PC-3 (cell line): Measurements from ENCODE around the gene RECQL5. TPM values are rescaled to one million over a fixed set of nuclear protein-coding genes. Genes with fewer than 3 reads are reported as not detected.
A peak's percentile ranks its signal among the peaks of the same experiment; 100 is the strongest.

ENCODE experiments used
- ATAC-seq: fragments of 200-7000 bp; cut with Tn5 transposase; 2 replicates; pipeline ENCODE4 v1.9.1; 2020; ENCODE audit warnings: mild to moderate bottlenecking, moderate library complexity
- BruUV-seq: library from RNA; stranded (reverse); fragments of 400-500 nt; replicated peaks from 2 replicates; lab custom pipeline; 2021; lab: Mats Ljungman, UMichigan
- CTCF ChIA-PET: fragments of 300-600 bp; sonication (Branson Sonifier 250); formaldehyde crosslinking; loops from one replicate; lab custom pipeline; 2022; ENCODE audit warnings: antibody characterized with exemption; lab: Charles Lee
- POLR2A ChIA-PET: fragments of 300-600 bp; sonication (Branson Sonifier 250); formaldehyde crosslinking; loops from one replicate; lab custom pipeline; 2022; ENCODE audit warnings: antibody characterized with exemption; ENCODE audit not compliant: unreplicated experiment; lab: Charles Lee
- DNase-seq: peaks from one replicate; pipeline ENCODE4 v3.0.0-alpha.2; 2015
- H2AFZ ChIP-seq: fragments of 300-600 bp; sonication (generic); 2 replicates; pipeline ENCODE4 v1.6.0; 2016; ENCODE audit warnings: antibody characterized with exemption, low read length
- H3F3A ChIP-seq: fragments of 300-600 bp; sonication (generic); one replicate; pipeline ENCODE4 v1.6.0; 2017; ENCODE audit warnings: antibody characterized with exemption, low read length, control low read depth, mild to moderate bottlenecking; ENCODE audit not compliant: unreplicated experiment
- H3K27ac ChIP-seq: fragments of 300-600 bp; sonication (generic); 2 replicates; pipeline ENCODE4 v1.5.1; 2016; ENCODE audit warnings: mild to moderate bottlenecking, low read length
- H3K27me3 ChIP-seq: fragments of 300-600 bp; sonication (generic); 2 replicates; pipeline ENCODE4 v1.6.1; 2016; ENCODE audit warnings: low read length, mixed read lengths
- H3K36me3 ChIP-seq: fragments of 300-600 bp; sonication (generic); 2 replicates; pipeline ENCODE4 v1.6.1; 2016; ENCODE audit warnings: low read depth, mixed run types, low read length, mixed read lengths
- H3K4me1 ChIP-seq: fragments of 300-600 bp; sonication (generic); 2 replicates; pipeline ENCODE4 v1.5.1; 2016; ENCODE audit warnings: low read length; ENCODE audit not compliant: insufficient read depth
- H3K4me2 ChIP-seq: fragments of 300-600 bp; sonication (generic); 2 replicates; pipeline ENCODE4 v1.6.0; 2016; ENCODE audit warnings: low read length
- H3K4me3 ChIP-seq: fragments of 300-600 bp; sonication (generic); 2 replicates; pipeline ENCODE4 v1.5.1; 2016; ENCODE audit warnings: mild to moderate bottlenecking, low read length, mixed read lengths
- H3K79me2 ChIP-seq: fragments of 300-600 bp; sonication (generic); 2 replicates; pipeline ENCODE4 v1.6.1; 2017; ENCODE audit warnings: low read length, mixed read lengths
- H3K9ac ChIP-seq: fragments of 300-600 bp; sonication (generic); 2 replicates; pipeline ENCODE4 v1.6.0; 2016; ENCODE audit warnings: mild to moderate bottlenecking, low read length
- H3K9me2 ChIP-seq: fragments of 300-600 bp; sonication (generic); replicated peaks from 2 replicates; pipeline ENCODE4 v1.6.1; 2016; ENCODE audit warnings: mixed run types, low read length, mixed read lengths
- H3K9me3 ChIP-seq: fragments of 300-600 bp; sonication (generic); 2 replicates; pipeline ENCODE4 v1.6.1; 2016; ENCODE audit warnings: low read length, mixed read lengths
- H4K20me1 ChIP-seq: fragments of 300-600 bp; sonication (generic); 2 replicates; pipeline ENCODE4 v1.6.1; 2016; ENCODE audit warnings: low read length, mixed read lengths
- CTCF ChIP-seq: fragments of 300-600 bp; sonication (generic); conservative IDR thresholded peaks from 2 replicates; pipeline ENCODE4 v1.5.1; 2017; ENCODE audit warnings: antibody characterized with exemption, low read depth, mild to moderate bottlenecking, low read length
- EZH2 ChIP-seq: fragments of 300-600 bp; sonication (generic); IDR thresholded peaks from one replicate; pipeline ENCODE4 v1.6.1; 2017; ENCODE audit warnings: antibody characterized with exemption, mild to moderate bottlenecking, low read length; ENCODE audit not compliant: unreplicated experiment
- EZH2phosphoT487 ChIP-seq: fragments of 300-600 bp; sonication (generic); IDR thresholded peaks from 2 replicates; pipeline ENCODE4 v1.6.1; 2018; ENCODE audit warnings: mild to moderate bottlenecking, antibody characterized with exemption, low read length, borderline replicate concordance
- intact Hi-C: fragments of 100-400 bp; cut with micrococcal nuclease; formaldehyde crosslinking; loops from 2 replicates; pipeline ENCODE4 v1.9.0; 2023
- total RNA-seq: library from RNA; depleted of rRNA; stranded (reverse); fragments of >200 nt; gene quantifications from 2 replicates; pipeline ENCODE4 v1.2.3, GENCODE V29; 2014

RECQL5 gene
- total RNA-seq, 1 experiment from 2014 or later, result 54.2 TPM

GRCh38 chr17:75676461-75676860, 9.5 kb upstream of the RECQL5 start:
- ATAC-seq, result no peak
- peaks cover 68% of the 10 kb centered on the region for H3K79me2 ChIP-seq

GRCh38 chr17:75673487-75673886, 6.5 kb upstream of the RECQL5 start:
- peaks cover 8% of the 10 kb centered on the region for H3K4me1 ChIP-seq
- no peak overlapping the region for H3K4me2 ChIP-seq
- no peak overlapping the region for H2AFZ ChIP-seq
- peaks cover 70% of the 10 kb centered on the region for H3K36me3 ChIP-seq
- DNase-seq (no peak), ATAC-seq (peak; percentile 31; the same call in 1 of the 2 replicates)
- no peak overlapping the region for H3K27ac ChIP-seq
- H3K9me3 ChIP-seq, result no peaks in the 10 kb centered on the region
- TF ChIP-seq EZH2, result no peak
- no peak for TF ChIP-seq EZH2phosphoT487
- no peak for TF ChIP-seq CTCF
- ChIA-PET CTCF (interaction anchor here (0.6 to 1.2 kb wide), 2 partner anchors 19 to 75 kb away, joined by 3 read pairs; no protein-coding TSS in a partner anchor), POLR2A (no interaction called here)
- H3K4me3 ChIP-seq, result no peak overlapping the region
- peaks cover 77% of the 10 kb centered on the region for H3K79me2 ChIP-seq
- no peak overlapping the region for H3K9ac ChIP-seq
- H4K20me1 ChIP-seq, result peaks cover 9% of the 10 kb centered on the region; the same call in 1 of the 2 replicates
- H3K27me3 ChIP-seq, result no peaks in the 10 kb centered on the region
- BruUV-seq, result no TSS peak
- intact Hi-C loops, result no loop called here
- no peaks in the 10 kb centered on the region for H3K9me2 ChIP-seq
- H3F3A ChIP-seq, result peaks cover 18% of the 10 kb centered on the region

More at GRCh38 chr17:75676461-75676860, 9.5 kb upstream of the RECQL5 start:
- Histone ChIP-seq H3K27ac (no peak overlapping the region), H3K9me2 (no peaks in the 10 kb centered on the region), H3K9ac (no peak overlapping the region), H3K27me3 (no peaks in the 10 kb centered on the region), H3K9me3 (no peaks in the 10 kb centered on the region), H2AFZ (no peak overlapping the region), H3F3A (peaks cover 18% of the 10 kb centered on the region), H3K36me3 (peaks cover 52% of the 10 kb centered on the region), H3K4me3 (no peak overlapping the region), H4K20me1 (no peaks in the 10 kb centered on the region), H3K4me2 (no peak overlapping the region), H3K4me1 (peaks cover 31% of the 10 kb centered on the region)
- BruUV-seq, result no TSS peak
- CTCF ChIA-PET, result interaction anchor here (0.5 kb wide), 1 partner anchor 71 kb away, joined by 3 read pairs; no protein-coding TSS in a partner anchor
- POLR2A ChIA-PET, result no interaction called here
- intact Hi-C loops, result no loop called here
- no peak for TF ChIP-seq CTCF
- TF ChIP-seq EZH2, result no peak
- no peak for TF ChIP-seq EZH2phosphoT487
- no peak for DNase-seq

- H3K9me3 ChIP-seq, result no peaks in the 10 kb centered on the region
- CTCF ChIA-PET, result interaction anchor here (0.6 kb wide), 1 partner anchor 78 kb away, joined by 3 read pairs; no protein-coding TSS in a partner anchor
- no peak for TF ChIP-seq CTCF
- DNase-seq, result no peak
- H3K9ac ChIP-seq, result no peak overlapping the region
- H3K9me2 ChIP-seq, result no peaks in the 10 kb centered on the region
- peaks cover 11% of the 10 kb centered on the region for H3K4me1 ChIP-seq
- H3K27ac ChIP-seq, result no peak overlapping the region
- H3K79me2 ChIP-seq, result peaks cover 81% of the 10 kb centered on the region
- H3K27me3 ChIP-seq, result no peaks in the 10 kb centered on the region
- ATAC-seq, result no peak
- intact Hi-C loops, result no loop called here
- peaks cover 14% of the 10 kb centered on the region; the same call in 1 of the 2 replicates for H4K20me1 ChIP-seq
- peaks cover 61% of the 10 kb centered on the region for H3K36me3 ChIP-seq
- peaks cover 18% of the 10 kb centered on the region for H3F3A ChIP-seq
- H3K4me3 ChIP-seq, result no peak overlapping the region
- BruUV-seq, result no TSS peak
- no peak overlapping the region for H3K4me2 ChIP-seq
- POLR2A ChIA-PET, result no interaction called here
- H2AFZ ChIP-seq, result no peak overlapping the region
Observed at GRCh38 chr17:75672011-75672410, 5.1 kb upstream of the RECQL5 start.
